ENCODE measurements around the gene NCK2. TPM values are rescaled to one million over a fixed set of nuclear protein-coding genes. Genes with fewer than 3 reads are reported as not detected.

NCK2 gene
- total RNA-seq, 1 experiment from 2014 or later = 49.2 TPM

GRCh38 chr2:105751272-105751671 is 6.6 kb downstream of the NCK2 start:
- no peak overlapping the region for H2AFZ ChIP-seq (ENCODE audit: low read length)
- no peak overlapping the region for H2AK5ac ChIP-seq (ENCODE audit: insufficient read length, low read length)
- Mint-ChIP-seq H3K4me1 (peaks cover 63 to 75% of the 10 kb centered on the region in 2 experiments), H3K4me3 (no peak overlapping the region), H3K9me3 (no peaks in the 10 kb centered on the region; a peak in 1 of 5 replicates), H3K27ac (peak overlapping the region in 1 of 3 experiments; percentile 68; a peak in 2 of 7 replicates), H3K36me3 (ENCODE audit: insufficient read depth in 1 of 3, low read depth in 3 of 3) (peaks cover 11 to 45% (median 15%) of the 10 kb centered on the region in 3 experiments), H3K27me3 (ENCODE audit: low read depth) (no peaks in the 10 kb centered on the region)
- peaks cover 10% of the 10 kb centered on the region for H3K79me1 ChIP-seq (ENCODE audit: insufficient read depth, low read depth, low read length, poor library complexity, severe bottlenecking)
- H3K23ac ChIP-seq (ENCODE audit: insufficient read length, low read depth, low read length) = no peak overlapping the region
- H2BK20ac ChIP-seq (ENCODE audit: low read depth, low read length, poor library complexity, severe bottlenecking) = no peak overlapping the region
- H3K56ac ChIP-seq (ENCODE audit: insufficient read length, low read depth, low read length) = no peak overlapping the region
- no peaks in the 10 kb centered on the region for H3K23me2 ChIP-seq (ENCODE audit: insufficient read length, low read depth, low read length, poor library complexity, severe bottlenecking)
- H3K4me2 ChIP-seq (ENCODE audit: insufficient read depth, insufficient read length, low read length) = no peak overlapping the region
- DNase-seq = no peak
- H3K9ac ChIP-seq (ENCODE audit: extremely low read depth, insufficient read length, low read length) = no peak overlapping the region
- no peak overlapping the region for H4K8ac ChIP-seq (replicated peaks; ENCODE audit: insufficient read length, low read depth, low read length)
- no peak overlapping the region for H3K27ac ChIP-seq (ENCODE audit: insufficient read length, low read depth, low read length)
- no peak overlapping the region for H4K5ac ChIP-seq (ENCODE audit: insufficient read length, low read depth, low read length)
- no peak overlapping the region for H3K18ac ChIP-seq (ENCODE audit: insufficient read length, low read depth, low read length)
- H2BK120ac ChIP-seq (ENCODE audit: low read depth, low read length, poor library complexity, severe bottlenecking) = no peak overlapping the region
- WGBS (ENCODE audit: extremely low coverage, insufficient read length, low lambda C conversion rate) = no CpG with 5 or more reads among the region's 3 CpGs
- no peaks in the 10 kb centered on the region for H4K20me1 ChIP-seq (ENCODE audit: control insufficient read depth, insufficient read depth, insufficient read length)
- H2BK15ac ChIP-seq (ENCODE audit: low read depth, low read length) = no peak overlapping the region
- H4K91ac ChIP-seq (ENCODE audit: insufficient read length, low read depth, low read length) = no peak overlapping the region
- H3T11ph ChIP-seq (ENCODE audit: low read length) = no peak overlapping the region
- no peaks in the 10 kb centered on the region for H3K27me3 ChIP-seq (ENCODE audit: insufficient read depth, low read length)
- no peak for TF ChIP-seq CTCF (conservative IDR thresholded peaks at IDR 0.05)
- H3K79me2 ChIP-seq (ENCODE audit: insufficient read depth, low read length) = peaks cover 60% of the 10 kb centered on the region; the same call in 1 of the 2 replicates
- H3K9me3 ChIP-seq (ENCODE audit: control insufficient read depth, low read depth, low read length) = no peaks in the 10 kb centered on the region
- H2BK12ac ChIP-seq (ENCODE audit: insufficient read length, low read depth, low read length) = no peak overlapping the region
- no peak overlapping the region for H3K14ac ChIP-seq (ENCODE audit: insufficient read depth, low read length)
- H2BK5ac ChIP-seq (ENCODE audit: insufficient read length, low read length) = no peak overlapping the region
- H3K4me1 ChIP-seq (ENCODE audit: insufficient read depth, low read length) = peaks cover 12% of the 10 kb centered on the region; the same call in 1 of the 2 replicates
- H3K4ac ChIP-seq (ENCODE audit: low read depth, low read length) = no peak overlapping the region
